PC-3 (cell line): ENCODE data around the gene CCDC171.

Experiments used
- EZH2 ChIP-seq: fragments of 300-600 bp; sonication (generic); IDR thresholded peaks from one replicate; pipeline ENCODE4 v1.6.1; 2017; ENCODE audit warnings: antibody characterized with exemption, mild to moderate bottlenecking, low read length; ENCODE audit not compliant: unreplicated experiment
- EZH2phosphoT487 ChIP-seq: fragments of 300-600 bp; sonication (generic); IDR thresholded peaks from 2 replicates; pipeline ENCODE4 v1.6.1; 2018; ENCODE audit warnings: mild to moderate bottlenecking, antibody characterized with exemption, low read length, borderline replicate concordance
- TF ChIP-seq, protein P1 (sequence below): fragments of 300-600 bp; sonication (generic); conservative IDR thresholded peaks from 2 replicates; pipeline ENCODE4 v1.5.1; 2017; ENCODE audit warnings: antibody characterized with exemption, low read depth, mild to moderate bottlenecking, low read length

DNA sequence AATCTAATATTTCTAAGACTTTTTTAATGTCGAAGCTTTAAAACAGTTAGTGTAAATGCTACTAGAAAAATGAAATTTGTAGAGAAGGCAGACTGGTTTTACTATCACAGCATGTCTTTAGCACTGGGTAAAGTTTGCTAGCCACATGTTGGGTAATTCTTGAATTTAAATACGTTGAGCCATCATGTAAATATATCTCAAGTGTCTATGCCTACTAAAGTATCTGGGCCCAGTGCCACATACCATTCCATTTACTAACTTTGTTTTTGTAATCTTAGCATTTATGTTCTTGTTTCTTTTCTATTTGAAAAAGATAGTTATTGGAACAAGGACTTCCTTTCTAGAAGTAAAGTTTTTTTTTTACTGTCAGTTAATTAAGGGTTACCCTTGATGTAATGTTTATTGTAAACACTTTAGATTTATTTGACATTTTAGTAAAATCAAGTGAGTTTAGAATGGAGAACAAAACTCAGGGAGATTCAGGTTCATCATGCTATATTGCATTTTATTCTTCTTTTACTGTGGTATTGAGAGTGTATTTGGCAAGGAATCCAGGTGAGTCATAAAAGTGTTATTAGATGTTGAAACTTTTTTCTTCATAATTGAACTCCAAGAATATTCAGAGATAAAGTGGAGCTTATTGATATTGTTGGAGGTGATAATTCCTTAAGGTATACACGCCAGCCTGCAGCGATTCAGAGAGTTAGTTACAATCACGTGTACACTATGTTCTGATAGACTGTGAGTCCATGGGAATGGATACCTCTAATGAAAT lies 182.4 kb downstream of the CCDC171 start:
- TF ChIP-seq, protein P1, sequence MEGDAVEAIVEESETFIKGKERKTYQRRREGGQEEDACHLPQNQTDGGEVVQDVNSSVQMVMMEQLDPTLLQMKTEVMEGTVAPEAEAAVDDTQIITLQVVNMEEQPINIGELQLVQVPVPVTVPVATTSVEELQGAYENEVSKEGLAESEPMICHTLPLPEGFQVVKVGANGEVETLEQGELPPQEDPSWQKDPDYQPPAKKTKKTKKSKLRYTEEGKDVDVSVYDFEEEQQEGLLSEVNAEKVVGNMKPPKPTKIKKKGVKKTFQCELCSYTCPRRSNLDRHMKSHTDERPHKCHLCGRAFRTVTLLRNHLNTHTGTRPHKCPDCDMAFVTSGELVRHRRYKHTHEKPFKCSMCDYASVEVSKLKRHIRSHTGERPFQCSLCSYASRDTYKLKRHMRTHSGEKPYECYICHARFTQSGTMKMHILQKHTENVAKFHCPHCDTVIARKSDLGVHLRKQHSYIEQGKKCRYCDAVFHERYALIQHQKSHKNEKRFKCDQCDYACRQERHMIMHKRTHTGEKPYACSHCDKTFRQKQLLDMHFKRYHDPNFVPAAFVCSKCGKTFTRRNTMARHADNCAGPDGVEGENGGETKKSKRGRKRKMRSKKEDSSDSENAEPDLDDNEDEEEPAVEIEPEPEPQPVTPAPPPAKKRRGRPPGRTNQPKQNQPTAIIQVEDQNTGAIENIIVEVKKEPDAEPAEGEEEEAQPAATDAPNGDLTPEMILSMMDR, result no peak
- TF ChIP-seq EZH2 (no peak), EZH2phosphoT487 (no peak)
